GM12891 (cell line): Measurements from ENCODE around the gene MSANTD2.

Experiments
- POLR2A ChIP-seq: IDR thresholded peaks from 2 replicates; pipeline ENCODE4 v1.6.1; 2011; ENCODE audit warnings: low read depth, low read length, control low read depth
- POLR2AphosphoS5 ChIP-seq: IDR thresholded peaks from 2 replicates; pipeline ENCODE4 v1.6.1; 2011; ENCODE audit warnings: low read depth, low read length, control low read depth
- TAF1 ChIP-seq: IDR thresholded peaks from 2 replicates; pipeline ENCODE4 v1.6.1; 2011; ENCODE audit warnings: low read depth, low read length, control low read depth

GRCh38 chr11:124811399-124812125 is 11.4 kb upstream of the MSANTD2 start:
- TF ChIP-seq POLR2A (no peak), POLR2AphosphoS5 (no peak), TAF1 (no peak)
